Panc1 (cell line): ENCODE data around the gene SCYL2. TPM values are rescaled to one million over a fixed set of nuclear protein-coding genes. Genes with fewer than 3 reads are reported as not detected.
"Not testable (repeated sequence)": the region's sequence is repeated elsewhere in the genome, so short reads cannot be mapped to it uniquely, and the experiment has no call there.

Experiments used
- ATAC-seq: fragments of 200-7000 bp; cut with Tn5 transposase; 2 replicates; pipeline ENCODE4 v1.9.1; 2020; ENCODE audit warnings: mild to moderate bottlenecking, moderate library complexity
- BruUV-seq: library from RNA; stranded (reverse); fragments of 400-500 nt; replicated peaks from 2 replicates; lab custom pipeline; 2021; lab: Mats Ljungman, UMichigan
- CTCF ChIA-PET: fragments of 300-600 bp; sonication (Branson Sonifier 250); formaldehyde crosslinking; loops from one replicate; lab custom pipeline; 2022; ENCODE audit warnings: antibody characterized with exemption; lab: Charles Lee
- POLR2A ChIA-PET: fragments of 300-600 bp; sonication (Branson Sonifier 250); formaldehyde crosslinking; loops from one replicate; lab custom pipeline; 2022; ENCODE audit warnings: antibody characterized with exemption; lab: Charles Lee
- DNase-seq: peaks from one replicate; pipeline ENCODE4 v3.0.0-alpha.2; 2010; ENCODE audit warnings: low read depth, low spot score
- H3K27ac ChIP-seq: 2 replicates; pipeline ENCODE4 v1.5.1; 2011; ENCODE audit warnings: mild to moderate bottlenecking, low read length, inconsistent platforms
- H3K27me3 ChIP-seq: fragments of 200-500 bp; sonication (Bioruptor generic); 2 replicates; pipeline ENCODE4 v1.6.0; 2014; ENCODE audit warnings: low read length, inconsistent platforms; ENCODE audit not compliant: control insufficient read depth, insufficient read depth
- H3K36me3 ChIP-seq: fragments of 200-500 bp; sonication (Bioruptor generic); 2 replicates; pipeline ENCODE4 v1.5.1; 2014; ENCODE audit warnings: inconsistent platforms, mild to moderate bottlenecking, low read length, moderate library complexity; ENCODE audit not compliant: control insufficient read depth, insufficient read depth
- H3K4me1 ChIP-seq: 2 replicates; pipeline ENCODE4 v1.5.1; 2011; ENCODE audit warnings: inconsistent platforms, mild to moderate bottlenecking, low read length, moderate library complexity; ENCODE audit not compliant: control insufficient read depth, insufficient read depth
- H3K4me3 ChIP-seq, 2 experiments: 2 replicates each; pipeline ENCODE4 v1.5.1; 2011 to 2012; ENCODE audit warnings: low read depth in 2 of 2, low read length in 2 of 2, mild to moderate bottlenecking in 2 of 2, inconsistent platforms in 1 of 2, moderate library complexity in 1 of 2
- H3K9me3 ChIP-seq: fragments of 200-500 bp; sonication (Bioruptor generic); 2 replicates; pipeline ENCODE4 v1.5.1; 2014; ENCODE audit warnings: low read depth, mild to moderate bottlenecking, inconsistent platforms, low read length, moderate library complexity; ENCODE audit not compliant: control insufficient read depth, insufficient read depth
- POLR2AphosphoS5 ChIP-seq: IDR thresholded peaks from 2 replicates; pipeline ENCODE4 v1.6.1; 2012; ENCODE audit warnings: mild to moderate bottlenecking, low read depth, low read length, moderate library complexity
- SIN3A ChIP-seq: IDR thresholded peaks from 2 replicates; pipeline ENCODE4 v1.6.1; 2012; ENCODE audit warnings: low read depth, mild to moderate bottlenecking, low read length, moderate library complexity, borderline replicate concordance; ENCODE audit not compliant: insufficient read depth
- TCF7L2 ChIP-seq: IDR thresholded peaks from 2 replicates; pipeline ENCODE4 v1.6.1; 2011; ENCODE audit warnings: mild to moderate bottlenecking, low read depth, low read length, inconsistent platforms
- in situ Hi-C: cut with HindIII; loops from 2 replicates; pipeline ENCODE4 v1.10.0; 2016; ENCODE audit warnings: low sequenced_read_pairs, low pct_unique_long_range_greater_than_20kb
- intact Hi-C: fragments of 100-400 bp; cut with micrococcal nuclease; formaldehyde crosslinking; loops from one replicate; pipeline ENCODE4 v1.10.0; 2022; ENCODE audit not compliant: unreplicated experiment
- total RNA-seq: library from RNA; stranded (reverse); gene quantifications from one replicate; pipeline ENCODE4 v1.2.1, GENCODE V29; 2021; ENCODE audit not compliant: unreplicated experiment
- TF ChIP-seq, protein P1 (sequence below), 2 experiments: IDR thresholded peaks; 2 replicates each; pipeline ENCODE4 v1.6.1; 2011 to 2012; ENCODE audit warnings: low read depth in 2 of 2, control low read depth in 1 of 2, low read length in 1 of 2, mild to moderate bottlenecking in 1 of 2, moderate library complexity in 1 of 2; ENCODE audit not compliant: insufficient read depth in 1 of 2
- TF ChIP-seq, protein P2 (sequence below): fragments of 450-650 bp; IDR thresholded peaks from 2 replicates; pipeline ENCODE4 v1.5.1; 2017; ENCODE audit warnings: mild to moderate bottlenecking

The SCYL2 gene
- total RNA-seq, 1 experiment from 2014 or later, result 45.3 TPM

GRCh38 chr12:100263131-100263530, 3.8 kb upstream of the SCYL2 start:
- POLR2A ChIA-PET, result no interaction called here
- intact Hi-C loops (no loop called here), in situ Hi-C loops (no loop called here)
- CTCF ChIA-PET, result no interaction called here
- Histone ChIP-seq H3K4me1 (0 out of 2 replicates have a peak, but pooled peaks cover 3% of the 10 kb centered on the region), H3K9me3 (no peaks in the 10 kb centered on the region), H3K36me3 (peaks cover 2% of the 10 kb centered on the region; the same call in 1 of the 2 replicates), H3K27me3 (no peaks in the 10 kb centered on the region), H3K4me3 (no peak overlapping the region), H3K27ac (no peak overlapping the region)
- BruUV-seq, result no TSS peak
- no peak for DNase-seq
- TF ChIP-seq POLR2AphosphoS5 (no peak), SIN3A (no peak), TCF7L2 (no peak)
- TF ChIP-seq, protein P1, sequence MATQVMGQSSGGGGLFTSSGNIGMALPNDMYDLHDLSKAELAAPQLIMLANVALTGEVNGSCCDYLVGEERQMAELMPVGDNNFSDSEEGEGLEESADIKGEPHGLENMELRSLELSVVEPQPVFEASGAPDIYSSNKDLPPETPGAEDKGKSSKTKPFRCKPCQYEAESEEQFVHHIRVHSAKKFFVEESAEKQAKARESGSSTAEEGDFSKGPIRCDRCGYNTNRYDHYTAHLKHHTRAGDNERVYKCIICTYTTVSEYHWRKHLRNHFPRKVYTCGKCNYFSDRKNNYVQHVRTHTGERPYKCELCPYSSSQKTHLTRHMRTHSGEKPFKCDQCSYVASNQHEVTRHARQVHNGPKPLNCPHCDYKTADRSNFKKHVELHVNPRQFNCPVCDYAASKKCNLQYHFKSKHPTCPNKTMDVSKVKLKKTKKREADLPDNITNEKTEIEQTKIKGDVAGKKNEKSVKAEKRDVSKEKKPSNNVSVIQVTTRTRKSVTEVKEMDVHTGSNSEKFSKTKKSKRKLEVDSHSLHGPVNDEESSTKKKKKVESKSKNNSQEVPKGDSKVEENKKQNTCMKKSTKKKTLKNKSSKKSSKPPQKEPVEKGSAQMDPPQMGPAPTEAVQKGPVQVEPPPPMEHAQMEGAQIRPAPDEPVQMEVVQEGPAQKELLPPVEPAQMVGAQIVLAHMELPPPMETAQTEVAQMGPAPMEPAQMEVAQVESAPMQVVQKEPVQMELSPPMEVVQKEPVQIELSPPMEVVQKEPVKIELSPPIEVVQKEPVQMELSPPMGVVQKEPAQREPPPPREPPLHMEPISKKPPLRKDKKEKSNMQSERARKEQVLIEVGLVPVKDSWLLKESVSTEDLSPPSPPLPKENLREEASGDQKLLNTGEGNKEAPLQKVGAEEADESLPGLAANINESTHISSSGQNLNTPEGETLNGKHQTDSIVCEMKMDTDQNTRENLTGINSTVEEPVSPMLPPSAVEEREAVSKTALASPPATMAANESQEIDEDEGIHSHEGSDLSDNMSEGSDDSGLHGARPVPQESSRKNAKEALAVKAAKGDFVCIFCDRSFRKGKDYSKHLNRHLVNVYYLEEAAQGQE (IDR thresholded peaks at IDR 0.05; ENCODE audit: insufficient read depth in 1 of 2, low read depth in 2 of 2, low read length in 1 of 2), result no peak
- TF ChIP-seq, protein P2, sequence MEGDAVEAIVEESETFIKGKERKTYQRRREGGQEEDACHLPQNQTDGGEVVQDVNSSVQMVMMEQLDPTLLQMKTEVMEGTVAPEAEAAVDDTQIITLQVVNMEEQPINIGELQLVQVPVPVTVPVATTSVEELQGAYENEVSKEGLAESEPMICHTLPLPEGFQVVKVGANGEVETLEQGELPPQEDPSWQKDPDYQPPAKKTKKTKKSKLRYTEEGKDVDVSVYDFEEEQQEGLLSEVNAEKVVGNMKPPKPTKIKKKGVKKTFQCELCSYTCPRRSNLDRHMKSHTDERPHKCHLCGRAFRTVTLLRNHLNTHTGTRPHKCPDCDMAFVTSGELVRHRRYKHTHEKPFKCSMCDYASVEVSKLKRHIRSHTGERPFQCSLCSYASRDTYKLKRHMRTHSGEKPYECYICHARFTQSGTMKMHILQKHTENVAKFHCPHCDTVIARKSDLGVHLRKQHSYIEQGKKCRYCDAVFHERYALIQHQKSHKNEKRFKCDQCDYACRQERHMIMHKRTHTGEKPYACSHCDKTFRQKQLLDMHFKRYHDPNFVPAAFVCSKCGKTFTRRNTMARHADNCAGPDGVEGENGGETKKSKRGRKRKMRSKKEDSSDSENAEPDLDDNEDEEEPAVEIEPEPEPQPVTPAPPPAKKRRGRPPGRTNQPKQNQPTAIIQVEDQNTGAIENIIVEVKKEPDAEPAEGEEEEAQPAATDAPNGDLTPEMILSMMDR, result no peak
- ATAC-seq, result no peak

- H3K4me3 ChIP-seq, ATAC-seq, in situ Hi-C loops, CTCF ChIA-PET, H3K9me3 ChIP-seq, POLR2A ChIA-PET, BruUV-seq, H3K36me3 ChIP-seq, H3K4me1 ChIP-seq, H3K27ac ChIP-seq, DNase-seq, H3K27me3 ChIP-seq, intact Hi-C loops: not testable (repeated sequence)
Measured at GRCh38 chr12:100265107-100265506, 1.9 kb upstream of the SCYL2 start.

DNA sequence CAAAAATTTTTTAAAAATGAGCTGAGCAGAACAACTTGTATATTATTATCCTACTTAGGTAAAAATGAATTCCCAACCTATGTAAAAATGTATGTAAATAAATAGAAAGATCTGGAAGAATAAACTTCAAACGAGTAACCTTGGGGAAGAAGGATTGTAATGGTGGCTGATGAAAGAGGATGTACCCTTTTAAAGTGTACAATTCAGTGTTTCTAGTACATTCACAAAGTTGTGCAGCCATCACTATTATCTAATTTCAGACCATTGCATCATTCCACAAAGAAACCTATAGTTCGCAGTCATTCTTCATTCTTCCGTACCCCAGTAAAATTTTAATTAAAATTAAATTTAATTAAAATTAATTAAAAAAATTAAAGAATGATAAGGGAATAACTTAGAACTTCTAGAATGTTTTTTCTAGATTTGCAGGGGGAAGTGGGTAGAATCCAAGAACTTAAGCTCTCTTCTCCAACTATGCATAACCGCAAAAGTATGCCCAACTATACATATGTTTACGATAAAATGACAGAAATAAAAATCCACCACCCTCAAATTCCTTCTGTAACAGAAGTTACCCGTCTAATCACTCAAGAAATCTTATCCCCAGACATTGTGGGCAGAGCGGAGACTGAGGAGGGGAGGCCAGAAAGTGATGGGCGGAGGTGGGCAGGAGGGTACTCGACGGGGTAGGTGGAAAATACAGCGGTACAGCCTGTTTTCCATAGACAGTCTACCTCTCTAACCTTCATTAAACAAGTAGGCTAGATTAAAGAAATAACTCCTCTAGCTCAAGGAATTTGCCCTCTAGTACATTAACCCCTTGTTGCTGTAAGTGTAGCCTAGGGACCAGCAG, 1.0 kb upstream of the SCYL2 start:
- Histone ChIP-seq H3K36me3 (peaks cover 2% of the 10 kb centered on the region; the same call in 1 of the 2 replicates), H3K9me3 (no peaks in the 10 kb centered on the region), H3K4me3 (peak overlapping the region; percentile 60 to 91), H3K27me3 (no peaks in the 10 kb centered on the region), H3K4me1 (peaks cover 8% of the 10 kb centered on the region; the same call in 1 of the 2 replicates), H3K27ac (peak overlapping the region; percentile 76)
- CTCF ChIA-PET, result no interaction called here
- DNase-seq (no peak), ATAC-seq (peak; percentile 3; the same call in 1 of the 2 replicates)
- BruUV-seq, result TSS peak; percentile 85
- TF ChIP-seq, protein P1 (IDR thresholded peaks at IDR 0.05; ENCODE audit: insufficient read depth in 1 of 2, low read depth in 2 of 2, low read length in 1 of 2), result no peak
- TF ChIP-seq, protein P2, result no peak
- TF ChIP-seq TCF7L2 (no peak), SIN3A (no peak), POLR2AphosphoS5 (no peak)
- intact Hi-C loops, result no loop called here
- POLR2A ChIA-PET, result interaction anchor here (0.7 kb wide), 1 partner anchor 102 kb away, joined by 3 read pairs; no protein-coding TSS in a partner anchor
- in situ Hi-C loops, result no loop called here
